Chondrocyte (in vitro differentiated cells): Measurements from ENCODE around the gene MYO10. TPM values are rescaled to one million over a fixed set of nuclear protein-coding genes. Genes with fewer than 3 reads are reported as not detected.
"Not testable (repeated sequence)": the region's sequence is repeated elsewhere in the genome, so short reads cannot be mapped to it uniquely, and the experiment has no call there.

Source experiments
- DNase-seq: peaks from one replicate; pipeline ENCODE4 v3.0.0; 2021; ENCODE audit warnings: mixed read lengths, low spot score
- H3K27ac Mint-ChIP-seq: one replicate; pipeline ENCODE4 v1.8.0; 2021; ENCODE audit warnings: mild to moderate bottlenecking, moderate library complexity, mixed read lengths; ENCODE audit not compliant: unreplicated experiment
- H3K27me3 Mint-ChIP-seq: 2 replicates; pipeline ENCODE4 v1.8.0; 2021; ENCODE audit warnings: low read depth, mixed read lengths
- H3K36me3 Mint-ChIP-seq: 2 replicates; pipeline ENCODE4 v1.8.0; 2021; ENCODE audit warnings: low read depth, mixed read lengths
- H3K4me1 Mint-ChIP-seq: 2 replicates; pipeline ENCODE4 v1.8.0; 2021; ENCODE audit warnings: low read depth, mild to moderate bottlenecking, mixed read lengths
- H3K4me3 Mint-ChIP-seq: one replicate; pipeline ENCODE4 v1.8.0; 2021; ENCODE audit warnings: mild to moderate bottlenecking, moderate library complexity, mixed read lengths; ENCODE audit not compliant: unreplicated experiment
- H3K9me3 Mint-ChIP-seq: 2 replicates; pipeline ENCODE4 v1.8.0; 2021; ENCODE audit warnings: low read depth, mixed read lengths
- CTCF ChIP-seq: fragments of 200-600 bp; sonication (generic); IDR thresholded peaks from 2 replicates; pipeline ENCODE4 v1.5.0; 2021; ENCODE audit warnings: antibody characterized with exemption, mild to moderate bottlenecking, moderate library complexity
- total RNA-seq: library from RNA; stranded (reverse); gene quantifications from 3 replicates; pipeline ENCODE4 v1.2.1, GENCODE V29; 2021

MYO10 gene
- total RNA-seq, 1 donor from 2014 or later: 51.9 TPM

- H3K4me1 Mint-ChIP-seq: peaks cover 45% of the 10 kb centered on the region
- H3K9me3 Mint-ChIP-seq: no peaks in the 10 kb centered on the region
- H3K36me3 Mint-ChIP-seq: peaks cover 9% of the 10 kb centered on the region
- H3K27ac Mint-ChIP-seq: no peak overlapping the region
- DNase-seq: no peak
- TF ChIP-seq CTCF: no peak
- H3K27me3 Mint-ChIP-seq: no peaks in the 10 kb centered on the region
- no peak overlapping the region for H3K4me3 Mint-ChIP-seq
Observed at GRCh38 chr5:16740066-16740810, 195.8 kb downstream of the MYO10 start.

- H3K4me3 Mint-ChIP-seq, H3K27me3 Mint-ChIP-seq, H3K9me3 Mint-ChIP-seq, DNase-seq: not testable (repeated sequence)
- peak overlapping the region; percentile 42 for H3K27ac Mint-ChIP-seq
- H3K36me3 Mint-ChIP-seq: peaks cover 11% of the 10 kb centered on the region
- peaks cover 48% of the 10 kb centered on the region for H3K4me1 Mint-ChIP-seq
Observed at GRCh38 chr5:16738393-16738792, 197.7 kb downstream of the MYO10 start.

GRCh38 chr5:16737620-16738364, 198.3 kb downstream of the MYO10 start:
- H3K4me3 Mint-ChIP-seq: no peak overlapping the region
- peaks cover 12% of the 10 kb centered on the region for H3K36me3 Mint-ChIP-seq
- H3K9me3 Mint-ChIP-seq: no peaks in the 10 kb centered on the region
- H3K4me1 Mint-ChIP-seq: peaks cover 48% of the 10 kb centered on the region
- peak overlapping the region; percentile 42 for H3K27ac Mint-ChIP-seq
- DNase-seq: no peak
- TF ChIP-seq CTCF: no peak
- no peaks in the 10 kb centered on the region for H3K27me3 Mint-ChIP-seq

GRCh38 chr5:16737209-16737608, 198.9 kb downstream of the MYO10 start:
- Mint-ChIP-seq H3K4me1 (peaks cover 47% of the 10 kb centered on the region), H3K9me3 (no peaks in the 10 kb centered on the region), H3K36me3 (peaks cover 14% of the 10 kb centered on the region), H3K27ac (peak overlapping the region; percentile 42), H3K27me3 (no peaks in the 10 kb centered on the region), H3K4me3 (no peak overlapping the region)
- no peak for DNase-seq
- TF ChIP-seq CTCF: no peak

- Mint-ChIP-seq H3K4me3 (no peak overlapping the region), H3K27me3 (no peaks in the 10 kb centered on the region), H3K27ac (peak overlapping the region; percentile 91), H3K9me3 (no peaks in the 10 kb centered on the region), H3K36me3 (peaks cover 16% of the 10 kb centered on the region), H3K4me1 (peaks cover 38% of the 10 kb centered on the region)
- no peak for TF ChIP-seq CTCF
- DNase-seq: no peak
Observed at GRCh38 chr5:16736158-16736995, 199.7 kb downstream of the MYO10 start.
